Liver (tissue), 9 donors: Measurements from ENCODE around the gene RPL10A. TPM values are rescaled to one million over a fixed set of nuclear protein-coding genes. Genes with fewer than 3 reads are reported as not detected.

Source experiments
- DNase-seq: peaks from one replicate; pipeline ENCODE4 v3.0.0-alpha.2; 2017; ENCODE audit warnings: low spot score
- H3K27ac ChIP-seq, 2 donors: one replicate each; pipeline ENCODE4 v1.7.0; 2013; ENCODE audit warnings: inconsistent platforms in 2 of 2, low read length in 2 of 2, control low read depth in 1 of 2, low read depth in 1 of 2, mild to moderate bottlenecking in 1 of 2
- H3K27me3 ChIP-seq, 4 donors: one replicate each; pipeline versions ENCODE4 v1.6.1 to v1.7.0; 2013; ENCODE audit warnings: low read length in 3 of 4, inconsistent platforms in 1 of 4, mild to moderate bottlenecking in 1 of 4, moderate library complexity in 1 of 4; ENCODE audit not compliant: control insufficient read depth in 4 of 4, insufficient read depth in 4 of 4
- H3K36me3 ChIP-seq, 4 donors: one replicate each; pipeline versions ENCODE4 v1.6.1 to v1.7.0; 2013; ENCODE audit warnings: low read length in 3 of 4, mild to moderate bottlenecking in 3 of 4, low read depth in 1 of 4, moderate library complexity in 1 of 4; ENCODE audit not compliant: control insufficient read depth in 4 of 4, insufficient read depth in 3 of 4
- H3K4me1 ChIP-seq, 4 donors: one replicate each; pipeline versions ENCODE4 v1.6.1 to v1.7.0; 2013; ENCODE audit warnings: low read length in 3 of 4, mild to moderate bottlenecking in 3 of 4, moderate library complexity in 1 of 4; ENCODE audit not compliant: control insufficient read depth in 4 of 4, insufficient read depth in 4 of 4
- H3K4me3 ChIP-seq, 3 donors: one replicate each; pipeline versions ENCODE4 v1.6.1 to v1.7.0; 2013; ENCODE audit warnings: low read length in 3 of 3, control low read depth in 1 of 3, low read depth in 1 of 3, mild to moderate bottlenecking in 1 of 3
- H3K9ac ChIP-seq, 2 donors: one replicate each; pipeline ENCODE4 v1.7.0; 2013; ENCODE audit warnings: low read length in 2 of 2, mild to moderate bottlenecking in 2 of 2, moderate library complexity in 2 of 2, control low read depth in 1 of 2, low read depth in 1 of 2
- H3K9me3 ChIP-seq, 4 donors: one replicate each; pipeline versions ENCODE4 v1.6.1 to v1.7.0; 2013; ENCODE audit warnings: low read length in 3 of 4; ENCODE audit not compliant: control insufficient read depth in 4 of 4
- ATF3 ChIP-seq: IDR thresholded peaks from 2 replicates; pipeline ENCODE4 v1.6.1; 2016; ENCODE audit warnings: antibody characterized with exemption
- CTCF ChIP-seq: fragments of 150-350 bp; IDR thresholded peaks from 2 replicates; pipeline ENCODE4 v1.5.1; 2017; ENCODE audit warnings: improper control_type of control experiment, low read depth, low read length; ENCODE audit not compliant: missing input control
- FOXA1 ChIP-seq: IDR thresholded peaks from 2 replicates; pipeline ENCODE4 v1.6.1; 2016; ENCODE audit warnings: antibody characterized with exemption
- FOXA2 ChIP-seq: IDR thresholded peaks from 2 replicates; pipeline ENCODE4 v1.6.1; 2016; ENCODE audit warnings: antibody characterized with exemption
- GABPA ChIP-seq, 2 donors: IDR thresholded peaks in 1 of 2; conservative IDR thresholded peaks in 1 of 2; 2 replicates each; pipeline ENCODE4 v1.6.1; 2016; ENCODE audit warnings: antibody characterized with exemption in 2 of 2, mild to moderate bottlenecking in 1 of 2, moderate library complexity in 1 of 2
- HNF4A ChIP-seq, 2 donors: conservative IDR thresholded peaks; 2 replicates each; pipeline ENCODE4 v1.6.1; 2016; ENCODE audit warnings: antibody characterized with exemption in 2 of 2, mild to moderate bottlenecking in 2 of 2
- HNF4G ChIP-seq: IDR thresholded peaks from 2 replicates; pipeline ENCODE4 v1.6.1; 2016; ENCODE audit warnings: antibody characterized with exemption
- MAX ChIP-seq: IDR thresholded peaks from 2 replicates; pipeline ENCODE4 v1.6.1; 2016; ENCODE audit warnings: antibody characterized with exemption
- NR2F2 ChIP-seq: IDR thresholded peaks from 2 replicates; pipeline ENCODE4 v1.6.1; 2016; ENCODE audit warnings: antibody characterized with exemption
- RAD21 ChIP-seq, 2 donors: IDR thresholded peaks; 2 replicates each; pipeline ENCODE4 v1.6.1; 2016; ENCODE audit warnings: antibody characterized with exemption in 2 of 2, mild to moderate bottlenecking in 2 of 2
- REST ChIP-seq: IDR thresholded peaks from 2 replicates; pipeline ENCODE4 v1.6.1; 2016; ENCODE audit warnings: antibody characterized with exemption, mild to moderate bottlenecking
- RXRA ChIP-seq, 2 donors: IDR thresholded peaks; 2 replicates each; pipeline ENCODE4 v1.6.1; 2017 to 2018; ENCODE audit warnings: antibody characterized with exemption in 2 of 2, mild to moderate bottlenecking in 1 of 2
- SP1 ChIP-seq: IDR thresholded peaks from 2 replicates; pipeline ENCODE4 v1.6.1; 2018; ENCODE audit warnings: antibody characterized with exemption, mild to moderate bottlenecking
- TAF1 ChIP-seq: conservative IDR thresholded peaks from 2 replicates; pipeline ENCODE4 v1.6.1; 2016; ENCODE audit warnings: antibody characterized with exemption, mild to moderate bottlenecking
- YY1 ChIP-seq: IDR thresholded peaks from 2 replicates; pipeline ENCODE4 v1.6.1; 2016; ENCODE audit warnings: antibody characterized with exemption, mild to moderate bottlenecking
- ZBTB33 ChIP-seq: IDR thresholded peaks from 2 replicates; pipeline ENCODE4 v1.6.1; 2016; ENCODE audit warnings: antibody characterized with exemption
- WGBS: extraction: QIAGEN DNeasy Blood & Tissue Kit; methylation state at CpG from one replicate; pipeline ENCODE4 v1.1.7; 2013; 5-methylcytosine and 5-hydroxymethylcytosine counted together
- polyA plus RNA-seq, 2 donors: library from polyadenylated mRNA; stranded (reverse) in 1 of 2; unstranded in 1 of 2; fragments of 200-250 nt in 1 of 2; fragments of >200 nt in 1 of 2; fragmentation: Nextera tagmentation in 1 of 2; extraction: Ambion mirVana in 1 of 2; gene quantifications; one replicate each; pipeline versions ENCODE4 v1.2.1 to v1.2.3, GENCODE V29; 2013 to 2015
- total RNA-seq, 2 donors: library from RNA; depleted of rRNA; stranded (reverse); fragments of >200 nt; gene quantifications; one replicate each; pipeline ENCODE4 v1.2.3, GENCODE V29; 2014
- donor health status: healthy.
- donor health status: healthy.
- donor health status: healthy.
- donor health status: healthy.
- donor health status: healthy.

RPL10A gene
- total and polyA plus RNA-seq, 4 donors = 213 to 1,235 (median 528) TPM

GRCh38 chr6:35493307-35493983 lies 25.2 kb downstream of the RPL10A start:
- Histone ChIP-seq H3K27me3 (no peaks in the 10 kb centered on the region), H3K27ac (no peak overlapping the region), H3K4me3 (no peak overlapping the region), H3K4me1 (peaks cover 9 to 32% (median 17%) of the 10 kb centered on the region in 4 donors), H3K9me3 (no peaks in the 10 kb centered on the region), H3K9ac (no peak overlapping the region), H3K36me3 (no peaks in the 10 kb centered on the region)
- TF ChIP-seq RAD21 (IDR thresholded peaks at IDR 0.05) (no peak), YY1 (no peak), ATF3 (no peak), ZBTB33 (no peak), HNF4A (conservative IDR thresholded peaks at IDR 0.05) (no peak), SP1 (no peak), HNF4G (no peak), FOXA1 (no peak), MAX (no peak), REST (no peak), FOXA2 (no peak), NR2F2 (no peak), GABPA (IDR thresholded peaks at IDR 0.05 in 1 of 2, conservative IDR thresholded peaks at IDR 0.05 in 1 of 2) (no peak), RXRA (IDR thresholded peaks at IDR 0.05) (no peak), CTCF (no peak)
- no peak for DNase-seq
- 91% methylated on average over 28 of the region's 28 CpGs for WGBS

- Histone ChIP-seq H3K9ac (no peak overlapping the region), H3K36me3 (no peaks in the 10 kb centered on the region), H3K4me1 (peaks cover 9 to 32% (median 17%) of the 10 kb centered on the region in 4 donors), H3K27me3 (no peaks in the 10 kb centered on the region), H3K27ac (no peak overlapping the region), H3K4me3 (no peak overlapping the region), H3K9me3 (no peaks in the 10 kb centered on the region)
- WGBS = 48% methylated on average over 4 of the region's 4 CpGs
- DNase-seq = no peak
- TF ChIP-seq NR2F2 (no peak), HNF4A (conservative IDR thresholded peaks at IDR 0.05) (no peak), REST (no peak), HNF4G (no peak), GABPA (IDR thresholded peaks at IDR 0.05 in 1 of 2, conservative IDR thresholded peaks at IDR 0.05 in 1 of 2) (no peak), TAF1 (no peak), FOXA1 (no peak), CTCF (no peak)
Observed at GRCh38 chr6:35494161-35494563, 26.0 kb downstream of the RPL10A start.
